Suprapubic skin (tissue), 4 donors: ENCODE data around the gene FAM161A.

ENCODE experiments used
- EP300 ChIP-seq: sonication (generic); formaldehyde crosslinking; IDR thresholded peaks from one replicate; pipeline ENCODE4 v1.6.1; 2017; ENCODE audit warnings: antibody characterized with exemption
- POLR2A ChIP-seq, 2 donors: fragments of 450-650 bp; IDR thresholded peaks; one replicate each; pipeline ENCODE4 v1.6.1; 2017; ENCODE audit warnings: antibody characterized with exemption in 2 of 2, mild to moderate bottlenecking in 2 of 2, moderate library complexity in 2 of 2
- POLR2AphosphoS5 ChIP-seq, 3 donors: sonication (generic); formaldehyde crosslinking; IDR thresholded peaks; one replicate each; pipeline ENCODE4 v1.6.1; 2017; ENCODE audit warnings: antibody characterized with exemption in 3 of 3
- TF ChIP-seq, protein P1 (sequence below), 2 donors: fragments of 200-600 bp in 1 of 2; fragments of 450-650 bp in 1 of 2; sonication (generic) in 1 of 2; IDR thresholded peaks; one replicate each; pipeline ENCODE4 v1.5.1; 2016 to 2019; ENCODE audit warnings: antibody characterized with exemption in 2 of 2, mild to moderate bottlenecking in 1 of 2, moderate library complexity in 1 of 2

DNA sequence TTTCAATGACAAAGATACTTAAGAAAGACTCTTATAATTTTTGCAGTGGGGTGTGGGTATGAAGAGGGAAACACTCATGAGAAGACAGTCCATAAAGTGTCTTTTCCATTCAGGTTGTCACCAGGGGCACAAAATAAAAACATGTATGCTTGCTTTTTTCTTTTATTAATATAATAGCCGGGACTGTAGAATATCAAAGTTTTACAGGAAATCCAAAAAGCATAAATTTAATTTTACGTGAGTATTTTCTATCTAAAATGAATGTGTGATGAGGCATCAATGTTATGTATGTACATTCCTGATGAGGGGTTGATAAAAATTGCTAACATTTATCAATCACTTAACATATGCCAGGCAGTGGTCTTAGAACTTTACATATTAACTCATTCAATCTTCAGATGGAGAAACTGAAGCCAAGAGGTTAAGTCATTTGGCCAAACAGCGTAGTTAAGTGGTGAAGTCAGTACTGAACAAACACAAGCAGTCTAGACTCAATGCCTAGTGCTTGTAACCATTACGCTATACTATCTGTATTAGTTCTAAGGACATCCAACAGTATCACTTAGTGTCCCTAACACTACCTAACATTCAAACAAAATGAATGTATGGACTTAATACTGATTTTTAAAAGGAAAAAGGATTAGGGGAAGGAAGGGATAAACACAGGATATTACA, 23.8 kb upstream of the FAM161A start:
- TF ChIP-seq, protein P1, sequence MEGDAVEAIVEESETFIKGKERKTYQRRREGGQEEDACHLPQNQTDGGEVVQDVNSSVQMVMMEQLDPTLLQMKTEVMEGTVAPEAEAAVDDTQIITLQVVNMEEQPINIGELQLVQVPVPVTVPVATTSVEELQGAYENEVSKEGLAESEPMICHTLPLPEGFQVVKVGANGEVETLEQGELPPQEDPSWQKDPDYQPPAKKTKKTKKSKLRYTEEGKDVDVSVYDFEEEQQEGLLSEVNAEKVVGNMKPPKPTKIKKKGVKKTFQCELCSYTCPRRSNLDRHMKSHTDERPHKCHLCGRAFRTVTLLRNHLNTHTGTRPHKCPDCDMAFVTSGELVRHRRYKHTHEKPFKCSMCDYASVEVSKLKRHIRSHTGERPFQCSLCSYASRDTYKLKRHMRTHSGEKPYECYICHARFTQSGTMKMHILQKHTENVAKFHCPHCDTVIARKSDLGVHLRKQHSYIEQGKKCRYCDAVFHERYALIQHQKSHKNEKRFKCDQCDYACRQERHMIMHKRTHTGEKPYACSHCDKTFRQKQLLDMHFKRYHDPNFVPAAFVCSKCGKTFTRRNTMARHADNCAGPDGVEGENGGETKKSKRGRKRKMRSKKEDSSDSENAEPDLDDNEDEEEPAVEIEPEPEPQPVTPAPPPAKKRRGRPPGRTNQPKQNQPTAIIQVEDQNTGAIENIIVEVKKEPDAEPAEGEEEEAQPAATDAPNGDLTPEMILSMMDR (IDR thresholded peaks at IDR 0.05), result no peak
- TF ChIP-seq POLR2A (IDR thresholded peaks at IDR 0.05) (no peak), EP300 (no peak), POLR2AphosphoS5 (IDR thresholded peaks at IDR 0.05) (no peak)
